ENCODE data around the gene GRN. TPM values are rescaled to one million over a fixed set of nuclear protein-coding genes. Genes with fewer than 3 reads are reported as not detected.

Gene GRN
- total and polyA plus RNA-seq, 2 of the 13 experiments (the other 11 are each of a cell fraction or from before 2014, with no cell fraction given): 86.6 to 143 TPM

DNA sequence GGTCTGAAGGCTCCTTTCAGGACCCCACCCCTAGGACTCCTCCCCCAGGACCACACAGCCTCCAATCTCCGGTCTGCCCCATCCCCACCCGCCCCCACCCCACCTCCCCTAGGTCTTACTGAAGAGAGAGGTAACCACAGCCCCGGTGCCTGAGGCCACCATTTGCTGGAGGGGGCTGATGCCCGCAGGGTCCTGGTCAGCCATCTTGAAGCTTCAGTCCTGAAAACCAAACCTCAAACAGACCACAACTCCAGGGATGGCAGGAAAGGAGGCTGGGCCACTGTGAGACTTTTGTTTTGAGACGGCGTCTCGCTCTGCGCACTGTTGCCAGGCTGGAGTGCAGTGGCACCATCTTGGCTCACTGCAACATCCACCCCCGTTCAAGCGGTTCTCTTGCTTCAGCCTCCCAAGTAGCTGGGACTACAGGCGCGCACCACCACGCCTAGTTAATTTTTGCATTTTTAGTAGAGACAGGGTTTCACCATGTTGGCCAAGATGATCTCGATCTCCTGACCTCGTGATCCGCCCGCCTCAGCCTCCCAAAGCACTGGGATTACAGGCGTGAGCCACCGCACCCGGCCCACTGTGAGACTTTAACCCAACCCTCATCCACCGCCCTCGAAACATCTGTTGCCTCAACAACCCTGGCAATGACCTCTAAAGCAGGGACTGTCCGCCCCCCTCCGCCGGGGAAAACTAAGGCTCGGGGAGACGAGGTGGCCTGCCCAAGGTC, 21.6 kb upstream of the GRN start (continued):
- TF ChIP-seq, protein P1, sequence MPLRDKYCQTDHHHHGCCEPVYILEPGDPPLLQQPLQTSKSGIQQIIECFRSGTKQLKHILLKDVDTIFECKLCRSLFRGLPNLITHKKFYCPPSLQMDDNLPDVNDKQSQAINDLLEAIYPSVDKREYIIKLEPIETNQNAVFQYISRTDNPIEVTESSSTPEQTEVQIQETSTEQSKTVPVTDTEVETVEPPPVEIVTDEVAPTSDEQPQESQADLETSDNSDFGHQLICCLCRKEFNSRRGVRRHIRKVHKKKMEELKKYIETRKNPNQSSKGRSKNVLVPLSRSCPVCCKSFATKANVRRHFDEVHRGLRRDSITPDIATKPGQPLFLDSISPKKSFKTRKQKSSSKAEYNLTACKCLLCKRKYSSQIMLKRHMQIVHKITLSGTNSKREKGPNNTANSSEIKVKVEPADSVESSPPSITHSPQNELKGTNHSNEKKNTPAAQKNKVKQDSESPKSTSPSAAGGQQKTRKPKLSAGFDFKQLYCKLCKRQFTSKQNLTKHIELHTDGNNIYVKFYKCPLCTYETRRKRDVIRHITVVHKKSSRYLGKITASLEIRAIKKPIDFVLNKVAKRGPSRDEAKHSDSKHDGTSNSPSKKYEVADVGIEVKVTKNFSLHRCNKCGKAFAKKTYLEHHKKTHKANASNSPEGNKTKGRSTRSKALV (CRISPR knock-in tag; IDR thresholded peaks at IDR 0.05): 0 out of 2 replicates have a peak, but pooled peaks have one; percentile 19
- TF ChIP-seq, protein P2, sequence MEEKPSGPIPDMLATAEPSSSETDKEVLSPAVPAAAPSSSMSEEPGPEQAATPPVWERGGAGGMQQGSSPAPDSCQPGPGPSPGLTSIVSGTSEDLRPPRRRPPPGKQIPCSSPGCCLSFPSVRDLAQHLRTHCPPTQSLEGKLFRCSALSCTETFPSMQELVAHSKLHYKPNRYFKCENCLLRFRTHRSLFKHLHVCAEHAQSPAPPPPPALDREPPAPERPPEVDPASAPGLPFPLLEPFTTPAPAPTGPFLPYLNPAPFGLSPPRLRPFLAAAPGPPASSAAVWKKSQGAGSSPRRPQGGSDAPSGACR (CRISPR knock-in tag; IDR thresholded peaks at IDR 0.05): peak; percentile 86; the same call in 1 of the 2 replicates
- peak; percentile 95 for TF ChIP-seq ZNF460 (CRISPR knock-in tag; IDR thresholded peaks at IDR 0.05; ENCODE audit: borderline replicate concordance)
- 0 out of 2 replicates have a peak, but pooled peaks have one; percentile 15 for TF ChIP-seq ZNF564 (CRISPR knock-in tag; IDR thresholded peaks at IDR 0.05)
- 0 out of 2 replicates have a peak, but pooled peaks have one; percentile 8 for TF ChIP-seq PCBP1 (IDR thresholded peaks at IDR 0.05; ENCODE audit: borderline replicate concordance, low read depth, low read length)
- TF ChIP-seq ZNF607 (CRISPR knock-in tag; IDR thresholded peaks at IDR 0.05; ENCODE audit: borderline replicate concordance): no peak
- no peak for TF ChIP-seq PRPF4 (IDR thresholded peaks at IDR 0.05; ENCODE audit: low read depth, low read length, poor library complexity, severe bottlenecking)
- TF ChIP-seq ZNF451 (CRISPR knock-in tag; IDR thresholded peaks at IDR 0.05): no peak
- TF ChIP-seq, protein P3, sequence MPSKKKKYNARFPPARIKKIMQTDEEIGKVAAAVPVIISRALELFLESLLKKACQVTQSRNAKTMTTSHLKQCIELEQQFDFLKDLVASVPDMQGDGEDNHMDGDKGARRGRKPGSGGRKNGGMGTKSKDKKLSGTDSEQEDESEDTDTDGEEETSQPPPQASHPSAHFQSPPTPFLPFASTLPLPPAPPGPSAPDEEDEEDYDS (CRISPR knock-in tag; IDR thresholded peaks at IDR 0.05): no peak
- no peak for TF ChIP-seq ARNTL (CRISPR knock-in tag; IDR thresholded peaks at IDR 0.05)
- TF ChIP-seq, protein P4, sequence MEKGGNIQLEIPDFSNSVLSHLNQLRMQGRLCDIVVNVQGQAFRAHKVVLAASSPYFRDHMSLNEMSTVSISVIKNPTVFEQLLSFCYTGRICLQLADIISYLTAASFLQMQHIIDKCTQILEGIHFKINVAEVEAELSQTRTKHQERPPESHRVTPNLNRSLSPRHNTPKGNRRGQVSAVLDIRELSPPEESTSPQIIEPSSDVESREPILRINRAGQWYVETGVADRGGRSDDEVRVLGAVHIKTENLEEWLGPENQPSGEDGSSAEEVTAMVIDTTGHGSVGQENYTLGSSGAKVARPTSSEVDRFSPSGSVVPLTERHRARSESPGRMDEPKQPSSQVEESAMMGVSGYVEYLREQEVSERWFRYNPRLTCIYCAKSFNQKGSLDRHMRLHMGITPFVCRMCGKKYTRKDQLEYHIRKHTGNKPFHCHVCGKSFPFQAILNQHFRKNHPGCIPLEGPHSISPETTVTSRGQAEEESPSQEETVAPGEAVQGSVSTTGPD (CRISPR knock-in tag; IDR thresholded peaks at IDR 0.05): no peak
- 0 out of 2 replicates have a peak, but pooled peaks have one; percentile 43 for TF ChIP-seq ZNF615 (CRISPR knock-in tag; IDR thresholded peaks at IDR 0.05; ENCODE audit: borderline replicate concordance)
- peak; percentile 45; the same call in 1 of the 2 replicates for TF ChIP-seq KDM2A (CRISPR knock-in tag; IDR thresholded peaks at IDR 0.05; ENCODE audit: borderline replicate concordance, low read depth)
- TF ChIP-seq KDM6A (CRISPR knock-in tag; IDR thresholded peaks at IDR 0.05; ENCODE audit: low read depth): no peak
- no peak for TF ChIP-seq XRCC5 (optimal IDR thresholded peaks at IDR 0.05; ENCODE audit: low read length)
- TF ChIP-seq ZBTB7A (CRISPR knock-in tag; IDR thresholded peaks at IDR 0.05): no peak
- no peak for TF ChIP-seq MLLT10 (CRISPR knock-in tag; IDR thresholded peaks at IDR 0.05)
- TF ChIP-seq CCDC6 (CRISPR knock-in tag; IDR thresholded peaks at IDR 0.05): no peak
- TF ChIP-seq RORA (CRISPR knock-in tag; IDR thresholded peaks at IDR 0.05): no peak
- no peak for TF ChIP-seq MTA1 (CRISPR knock-in tag; IDR thresholded peaks at IDR 0.05; ENCODE audit: borderline replicate concordance)
- TF ChIP-seq, protein P5, sequence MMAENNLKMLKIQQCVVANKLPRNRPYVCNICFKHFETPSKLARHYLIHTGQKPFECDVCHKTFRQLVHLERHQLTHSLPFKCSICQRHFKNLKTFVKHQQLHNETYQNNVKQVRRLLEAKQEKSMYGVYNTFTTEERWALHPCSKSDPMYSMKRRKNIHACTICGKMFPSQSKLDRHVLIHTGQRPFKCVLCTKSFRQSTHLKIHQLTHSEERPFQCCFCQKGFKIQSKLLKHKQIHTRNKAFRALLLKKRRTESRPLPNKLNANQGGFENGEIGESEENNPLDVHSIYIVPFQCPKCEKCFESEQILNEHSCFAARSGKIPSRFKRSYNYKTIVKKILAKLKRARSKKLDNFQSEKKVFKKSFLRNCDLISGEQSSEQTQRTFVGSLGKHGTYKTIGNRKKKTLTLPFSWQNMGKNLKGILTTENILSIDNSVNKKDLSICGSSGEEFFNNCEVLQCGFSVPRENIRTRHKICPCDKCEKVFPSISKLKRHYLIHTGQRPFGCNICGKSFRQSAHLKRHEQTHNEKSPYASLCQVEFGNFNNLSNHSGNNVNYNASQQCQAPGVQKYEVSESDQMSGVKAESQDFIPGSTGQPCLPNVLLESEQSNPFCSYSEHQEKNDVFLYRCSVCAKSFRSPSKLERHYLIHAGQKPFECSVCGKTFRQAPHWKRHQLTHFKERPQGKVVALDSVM (CRISPR knock-in tag; IDR thresholded peaks at IDR 0.05): peak; percentile 61; the same call in 1 of the 2 replicates
- no peak for TF ChIP-seq ZNF343 (CRISPR knock-in tag; IDR thresholded peaks at IDR 0.05)
- TF ChIP-seq, protein P6, sequence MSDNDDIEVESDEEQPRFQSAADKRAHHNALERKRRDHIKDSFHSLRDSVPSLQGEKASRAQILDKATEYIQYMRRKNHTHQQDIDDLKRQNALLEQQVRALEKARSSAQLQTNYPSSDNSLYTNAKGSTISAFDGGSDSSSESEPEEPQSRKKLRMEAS (IDR thresholded peaks at IDR 0.05): no peak
